HG02852 (cell line): Measurements from ENCODE around the gene RNF150.

Source experiments
- ATAC-seq: cut with Tn5 transposase; IDR thresholded peaks from one replicate; pipeline ENCODE4 v1.9.1; 2021; ENCODE audit warnings: mild to moderate bottlenecking, moderate library complexity; ENCODE audit not compliant: unreplicated experiment

The RNF150 gene

DNA sequence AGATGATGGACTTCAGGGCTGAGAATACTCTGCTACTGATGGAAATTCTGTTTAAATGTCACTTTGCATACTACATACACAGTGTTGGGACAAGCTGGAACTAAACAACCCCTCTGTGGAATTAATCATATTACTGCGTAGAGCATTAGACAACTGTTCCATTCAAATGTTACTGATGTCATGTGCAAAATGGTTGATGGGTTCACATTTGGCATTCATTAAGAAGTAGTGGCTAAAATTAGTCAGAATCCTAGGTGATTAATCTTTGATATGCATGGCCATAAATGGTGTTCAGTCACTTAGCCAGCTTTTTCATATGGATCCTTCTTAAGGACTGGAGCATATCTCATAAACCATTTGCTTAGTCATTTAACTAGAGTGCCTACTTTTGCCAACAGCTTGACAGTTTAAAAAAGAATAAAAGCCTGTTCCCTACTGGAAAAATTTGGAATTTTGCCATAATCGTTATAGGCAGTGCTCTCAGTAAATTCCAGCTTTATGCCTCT lies 105.2 kb downstream of the RNF150 start:
- no peak for ATAC-seq

DNA sequence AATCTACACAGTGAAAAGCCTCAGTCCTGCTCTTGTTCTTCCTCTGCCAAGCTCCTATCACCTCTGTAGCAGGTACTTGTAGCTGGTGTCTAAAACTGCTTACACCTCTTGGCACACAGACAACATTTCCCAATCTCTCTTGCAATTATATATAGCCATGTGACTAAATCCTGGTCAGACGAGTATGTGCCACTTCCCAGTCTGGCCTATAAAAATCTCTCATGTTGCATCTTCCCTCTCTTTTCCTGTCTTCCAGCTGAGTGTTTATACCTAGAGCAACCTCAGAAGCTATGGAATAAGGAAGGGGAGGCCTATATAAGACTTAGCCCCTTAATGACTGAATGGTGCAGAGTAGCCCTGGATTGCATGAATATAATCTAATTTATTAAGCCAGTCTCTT lies 105.8 kb downstream of the RNF150 start:
- no peak for ATAC-seq

GRCh38 chr4:141026900-141027299 lies 106.4 kb downstream of the RNF150 start:
- no peak for ATAC-seq

- no peak for ATAC-seq
Measured at GRCh38 chr4:141023051-141023450, 110.2 kb downstream of the RNF150 start.

GRCh38 chr4:141022111-141022695 lies 111.1 kb downstream of the RNF150 start:
- ATAC-seq = no peak

GRCh38 chr4:141021397-141022110 lies 111.7 kb downstream of the RNF150 start:
- no peak for ATAC-seq

DNA sequence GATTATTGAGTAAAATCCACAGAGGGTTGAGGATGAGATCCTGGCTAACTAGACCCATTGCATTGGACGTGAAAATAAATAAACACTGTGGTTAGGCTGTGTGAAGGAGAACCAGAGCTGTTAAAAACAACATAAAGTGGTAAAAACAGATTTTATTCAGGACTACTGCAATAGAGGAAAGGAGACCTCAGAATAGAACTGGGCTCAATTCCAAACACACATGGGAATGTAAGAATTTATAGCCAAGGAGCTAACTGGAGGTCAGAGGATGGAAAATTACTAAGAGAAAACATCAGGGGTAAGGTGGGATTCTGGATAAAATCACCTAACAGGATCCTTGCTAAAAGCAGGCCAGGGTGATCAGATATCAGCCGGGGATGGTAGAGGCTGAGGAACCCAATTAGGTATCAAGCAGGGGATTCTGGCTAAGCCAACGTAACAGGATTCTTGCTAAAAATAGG lies 112.4 kb downstream of the RNF150 start:
- ATAC-seq = no peak

DNA sequence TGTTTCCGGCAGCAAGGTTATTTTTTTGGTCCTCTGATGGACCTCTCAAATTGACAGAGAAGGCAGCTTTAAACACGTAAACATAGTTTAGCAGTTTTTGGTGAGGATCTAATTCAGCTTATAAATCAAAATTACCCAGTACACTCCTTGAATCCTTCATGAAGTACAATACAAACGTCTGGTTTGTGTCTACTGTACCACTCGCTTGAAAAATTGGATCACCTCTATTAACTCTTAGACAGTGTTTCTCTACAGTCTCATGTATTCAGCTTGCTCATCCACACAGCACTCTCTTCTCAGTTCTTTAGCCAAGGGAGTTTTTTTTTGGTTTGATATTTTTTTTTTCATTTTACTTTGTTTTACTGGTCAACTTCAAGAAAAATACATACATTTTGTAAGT lies 113.5 kb downstream of the RNF150 start:
- ATAC-seq = no peak

DNA sequence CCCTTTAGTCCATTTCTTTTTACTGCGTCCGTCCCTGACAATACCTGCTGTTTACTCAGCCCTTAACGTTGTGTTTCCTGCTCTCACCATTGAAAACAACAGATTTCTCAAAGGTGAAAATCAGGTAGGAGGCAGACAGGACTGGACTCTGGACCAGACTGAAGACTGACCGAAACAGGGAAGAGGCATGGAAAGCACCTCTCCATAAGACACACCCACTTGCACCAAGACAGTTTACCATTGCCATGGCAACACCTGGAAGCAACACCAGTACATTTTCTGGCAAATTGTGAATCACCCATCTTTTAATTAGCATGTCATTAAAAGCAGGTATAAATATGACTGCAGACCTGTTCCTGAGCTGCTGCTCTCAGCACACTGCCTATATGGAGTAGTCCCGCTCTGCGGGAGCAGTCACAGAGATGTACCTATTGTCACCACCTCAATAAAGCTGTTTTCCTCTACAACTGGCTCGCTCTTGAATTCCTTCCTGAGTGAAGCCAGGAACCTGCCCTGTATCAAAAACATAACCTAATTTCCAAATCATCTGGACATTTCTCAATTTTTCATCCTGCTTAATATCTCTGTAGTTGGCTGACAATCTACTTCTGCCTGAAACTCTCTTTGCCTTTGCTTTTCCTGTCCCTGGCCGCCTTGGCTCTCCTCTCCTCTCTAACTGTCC lies 117.0 kb downstream of the RNF150 start:
- no peak for ATAC-seq

DNA sequence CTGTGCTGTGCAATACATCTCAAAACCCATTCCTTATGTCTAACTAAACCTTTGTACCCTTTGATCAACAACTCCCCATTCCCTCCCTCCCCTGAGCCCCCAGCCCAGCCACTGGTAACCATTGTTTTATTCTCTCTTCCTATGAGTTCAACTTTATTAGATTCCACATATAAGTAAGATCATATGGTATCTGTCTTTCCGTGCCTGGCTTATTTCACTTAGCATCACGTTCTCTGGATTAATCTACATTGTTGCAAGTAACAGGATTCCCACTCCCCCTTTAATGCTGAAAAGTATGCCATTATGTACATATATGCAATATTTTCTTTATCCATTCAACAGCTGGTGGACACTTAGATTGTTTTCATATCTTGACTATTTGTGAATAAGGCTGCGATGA lies 119.4 kb downstream of the RNF150 start:
- ATAC-seq = no peak

GRCh38 chr4:141011901-141012315 lies 121.4 kb downstream of the RNF150 start:
- ATAC-seq = no peak

- ATAC-seq = no peak
Measured at GRCh38 chr4:141009931-141010330, 123.3 kb downstream of the RNF150 start.

- ATAC-seq = no peak
Measured at GRCh38 chr4:141009129-141009528, 124.1 kb downstream of the RNF150 start.

- ATAC-seq = no peak
Measured at GRCh38 chr4:141006242-141006802, 126.9 kb downstream of the RNF150 start.

DNA sequence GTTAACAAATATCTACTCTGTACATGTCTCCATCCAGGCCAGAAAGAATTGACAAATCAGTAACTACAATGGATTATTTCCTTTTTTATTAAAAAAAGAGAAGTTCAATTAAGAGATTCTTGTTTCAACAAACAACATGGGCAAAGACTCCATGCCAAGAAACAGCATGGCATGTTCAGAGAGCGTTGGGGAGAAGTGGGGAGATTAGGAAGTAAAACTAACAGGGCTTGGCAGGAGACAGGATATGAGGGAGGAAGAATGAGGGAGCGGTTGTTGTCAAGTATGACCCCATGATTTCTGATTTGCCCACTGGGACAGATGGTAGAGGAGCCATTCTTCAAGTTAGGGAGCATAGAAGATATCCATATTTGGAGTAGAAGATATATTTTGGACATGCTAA lies 128.4 kb downstream of the RNF150 start:
- ATAC-seq = no peak

GRCh38 chr4:141003193-141003592 lies 130.1 kb downstream of the RNF150 start:
- ATAC-seq = no peak

- no peak for ATAC-seq
Measured at GRCh38 chr4:141002323-141002805, 130.9 kb downstream of the RNF150 start.

DNA sequence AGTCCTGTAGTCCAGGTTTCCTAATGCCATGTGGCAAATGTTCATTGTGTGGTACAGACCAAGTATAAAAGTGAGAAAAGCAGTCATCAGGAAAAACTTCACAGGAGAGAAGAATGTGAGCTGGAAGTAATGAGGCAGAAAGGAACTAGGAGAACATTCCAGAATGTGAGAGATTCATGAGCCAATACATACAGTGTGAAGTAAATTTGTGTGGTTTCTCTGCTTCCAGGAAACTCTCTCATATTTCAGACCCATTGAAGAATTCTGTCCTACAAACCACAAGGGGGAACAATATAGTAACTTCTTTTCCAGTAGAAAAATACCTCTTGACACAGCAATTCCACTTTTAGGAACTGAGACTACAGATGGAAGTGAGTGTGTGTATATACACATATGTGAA lies 136.5 kb downstream of the RNF150 start:
- ATAC-seq = no peak

- no peak for ATAC-seq
Measured at GRCh38 chr4:140995058-140995457, 138.2 kb downstream of the RNF150 start.

DNA sequence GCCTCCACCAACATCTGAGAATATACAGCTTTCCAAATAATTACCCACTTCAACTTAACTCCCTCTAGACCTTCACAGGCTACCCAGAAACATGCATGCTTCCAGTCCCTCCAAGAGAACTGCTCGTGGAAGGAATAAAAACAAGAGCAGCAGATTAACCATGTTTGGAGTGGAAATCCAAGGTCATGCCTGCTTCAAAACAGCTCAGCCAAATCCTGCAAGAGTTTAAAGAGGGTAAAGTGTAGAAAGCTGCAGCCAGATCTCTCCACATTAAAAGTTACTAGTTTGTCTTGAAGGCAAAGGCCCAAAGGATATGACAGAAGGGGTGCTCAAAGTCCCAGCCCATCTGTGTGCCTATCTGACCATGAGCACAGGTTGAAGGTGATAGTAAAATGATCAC lies 139.3 kb downstream of the RNF150 start:
- no peak for ATAC-seq

DNA sequence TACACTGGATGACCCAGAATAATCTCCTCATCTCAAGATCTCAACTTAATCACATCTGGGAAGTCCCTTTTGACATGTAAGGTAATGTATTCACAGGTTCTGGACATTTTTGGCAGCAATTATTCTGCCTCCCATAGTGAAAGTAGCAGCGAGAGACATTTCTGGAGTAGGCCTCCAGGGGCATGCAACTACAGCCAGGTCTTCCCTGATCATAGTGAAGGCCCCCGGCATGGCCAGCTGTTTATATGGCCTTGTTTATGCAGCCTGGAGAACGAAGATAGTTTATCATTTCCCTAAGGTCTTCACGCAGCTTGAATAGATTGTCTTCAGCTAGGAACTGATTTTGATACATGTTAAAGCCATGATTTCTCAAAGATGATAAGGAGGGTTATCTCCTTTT lies 139.9 kb downstream of the RNF150 start:
- no peak for ATAC-seq
